HepG2 (cell line): ENCODE results near the gene FBXL13. TPM values are rescaled to one million over a fixed set of nuclear protein-coding genes. Genes with fewer than 3 reads are reported as not detected.

Experiments
- ATAC-seq: fragments of 200-7000 bp; cut with Tn5 transposase; 3 replicates; pipeline ENCODE4 v1.9.1; 2020; ENCODE audit warnings: mild to moderate bottlenecking, moderate library complexity
- BruUV-seq: library from RNA; stranded (reverse); fragments of 400-500 nt; replicated peaks from 2 replicates; lab custom pipeline; 2021; lab: Mats Ljungman, UMichigan
- CTCF ChIA-PET: fragments of 300-600 bp; formaldehyde crosslinking; extraction: SDS; loops from one replicate; lab custom pipeline; 2021; ENCODE audit warnings: low total read pairs, inconsistent platforms, low intra/inter-chr PET ratio; lab: Yijun Ruan, JAX
- POLR2A ChIA-PET: fragments of 350-600 bp; sonication (Branson Sonifier 250); formaldehyde crosslinking; loops from one replicate; lab custom pipeline; 2020; ENCODE audit warnings: antibody characterized with exemption, inconsistent platforms; lab: Yijun Ruan, JAX
- DNase-seq: peaks from one replicate; pipeline ENCODE4 v3.0.0-alpha.2; 2015; ENCODE audit warnings: low spot score
- FAIRE-seq: peaks from 3 replicates; lab custom pipeline; 2011; peaks lifted over from hg19 to GRCh38; lab: Jason Lieb, UNC
- H2AFZ ChIP-seq: one replicate; pipeline ENCODE4 v1.6.1; 2011; ENCODE audit warnings: low read length, inconsistent platforms
- H3K27ac ChIP-seq: fragments of 300-600 bp; 3 replicates; pipeline ENCODE4 v1.8.0; 2011; ENCODE audit warnings: mixed run types, mild to moderate bottlenecking, mixed read lengths, low read length, inconsistent platforms; ENCODE audit not compliant: insufficient read depth; ENCODE audit errors: extremely low read length
- H3K27me3 ChIP-seq, 2 experiments: fragments of 200-600 bp in 1 of 2; 2 replicates in 1 of 2; 3 replicates in 1 of 2; pipeline versions ENCODE4 v1.6.0 to v1.8.0; 2011; ENCODE audit warnings: low read length in 2 of 2, mild to moderate bottlenecking in 2 of 2, moderate library complexity in 2 of 2, inconsistent platforms in 1 of 2; ENCODE audit not compliant: insufficient read depth in 2 of 2, control insufficient read depth in 1 of 2
- H3K36me3 ChIP-seq, 2 experiments: fragments of 200-600 bp in 1 of 2; replicated peaks in 1 of 2; 2 replicates in 1 of 2; 3 replicates in 1 of 2; pipeline versions ENCODE4 v1.5.1 to v1.8.0; 2011; ENCODE audit warnings: low read length in 2 of 2, inconsistent platforms in 1 of 2; ENCODE audit not compliant: insufficient read depth in 2 of 2, control insufficient read depth in 1 of 2
- H3K4me1 ChIP-seq: 2 replicates; pipeline ENCODE4 v1.5.1; 2012; ENCODE audit warnings: low read length, inconsistent platforms; ENCODE audit not compliant: insufficient read depth
- H3K4me2 ChIP-seq: 2 replicates; pipeline ENCODE4 v1.6.0; 2011; ENCODE audit warnings: low read depth, low read length, inconsistent platforms
- H3K4me3 ChIP-seq, 3 experiments: fragments of 200-600 bp in 1 of 3; sonication (generic), shearing (Covaris generic) in 1 of 3; replicated peaks in 1 of 3; 2 replicates each; pipeline ENCODE4 v1.5.1; 2011 to 2016; ENCODE audit warnings: low read length in 3 of 3, inconsistent platforms in 2 of 3, low read depth in 2 of 3, mild to moderate bottlenecking in 2 of 3, control low read depth in 1 of 3, mixed read lengths in 1 of 3; ENCODE audit not compliant: insufficient read depth in 1 of 3
- H3K79me2 ChIP-seq: one replicate; pipeline ENCODE4 v1.6.1; 2011; ENCODE audit warnings: low read length, inconsistent platforms; ENCODE audit not compliant: insufficient read depth
- H3K9ac ChIP-seq: 2 replicates; pipeline ENCODE4 v1.6.0; 2011; ENCODE audit warnings: mild to moderate bottlenecking, low read depth, low read length, inconsistent platforms; ENCODE audit not compliant: insufficient read depth
- H3K9me3 ChIP-seq: 2 replicates; pipeline ENCODE4 v1.5.1; 2012; ENCODE audit warnings: mild to moderate bottlenecking, low read length
- H4K20me1 ChIP-seq: 2 replicates; pipeline ENCODE4 v1.6.0; 2011; ENCODE audit warnings: inconsistent platforms, mild to moderate bottlenecking, low read length, moderate library complexity; ENCODE audit not compliant: insufficient read depth
- ETV5 ChIP-seq: IDR thresholded peaks from 2 replicates; pipeline ENCODE4 v1.6.1; 2018; ENCODE audit warnings: missing biosample characterization, missing genetic modification reagents, inconsistent platforms, borderline replicate concordance
- MIXL1 ChIP-seq: IDR thresholded peaks from 2 replicates; pipeline ENCODE4 v1.6.1; 2016
- NFATC3 ChIP-seq: sonication (generic); formaldehyde crosslinking; IDR thresholded peaks from 2 replicates; pipeline ENCODE4 v1.5.1; 2020; ENCODE audit warnings: mild to moderate bottlenecking, missing genetic modification reagents
- RFXAP ChIP-seq: sonication (generic); formaldehyde crosslinking; IDR thresholded peaks from 2 replicates; pipeline ENCODE4 v1.4.0; 2020; ENCODE audit warnings: missing genetic modification reagents, borderline replicate concordance
- SNAI1 ChIP-seq: sonication (generic); formaldehyde crosslinking; IDR thresholded peaks from 2 replicates; pipeline ENCODE4 v1.5.0; 2020; ENCODE audit warnings: mild to moderate bottlenecking, missing genetic modification reagents, borderline replicate concordance
- ZFP1 ChIP-seq: IDR thresholded peaks from 2 replicates; pipeline ENCODE4 v1.6.1; 2016
- ZNF367 ChIP-seq: sonication (generic); formaldehyde crosslinking; IDR thresholded peaks from 2 replicates; pipeline ENCODE4 v1.4.0; 2020; ENCODE audit warnings: missing genetic modification reagents, borderline replicate concordance
- WGBS: methylation state at CpG from one replicate; pipeline ENCODE4 v1.1.6; 2017; ENCODE audit warnings: low lambda C conversion rate; 5-methylcytosine and 5-hydroxymethylcytosine counted together
- in situ Hi-C: cut with HindIII; loops from 2 replicates; pipeline ENCODE4 v1.10.0; 2017; ENCODE audit warnings: low pct_unique_long_range_greater_than_20kb; ENCODE audit not compliant: extremely low pct_ligation_motif_present
- intact Hi-C: fragments of 100-400 bp; cut with micrococcal nuclease; formaldehyde crosslinking; loops from one replicate; pipeline ENCODE4 v1.10.0; 2022; ENCODE audit not compliant: unreplicated experiment
- polyA plus RNA-seq, 8 experiments: library from polyadenylated mRNA; depleted of rRNA in 3 of 8; stranded (reverse) in 7 of 8; unstranded in 1 of 8; fragments of >200 nt; fragmentation: Illumina TruSeq in 4 of 8; extraction: Trizol in 4 of 8; gene quantifications; 2 replicates each; pipeline versions ENCODE4 v1.2.1 to v1.2.3, GENCODE V29; 2011 to 2016; ENCODE audit warnings: low read depth in 4 of 8, missing spikeins in 1 of 8, mixed read lengths in 1 of 8; ENCODE audit not compliant: insufficient read depth in 1 of 8
- total RNA-seq, 5 experiments: library from RNA; depleted of rRNA; stranded (reverse); fragments of >200 nt; fragmentation: Illumina TruSeq; extraction: Trizol; gene quantifications; 2 replicates each; pipeline ENCODE4 v1.2.3, GENCODE V29; 2016; ENCODE audit warnings: low read depth in 1 of 5
- TF ChIP-seq, protein P1 (sequence below): sonication (generic); formaldehyde crosslinking; IDR thresholded peaks from 2 replicates; pipeline ENCODE4 v1.4.0; 2020; ENCODE audit warnings: mild to moderate bottlenecking, missing genetic modification reagents
- TF ChIP-seq, protein P2 (sequence below): sonication (generic); formaldehyde crosslinking; IDR thresholded peaks from 2 replicates; pipeline ENCODE4 v1.4.0; 2020; ENCODE audit warnings: missing genetic modification reagents, borderline replicate concordance

Gene FBXL13
- total and polyA plus RNA-seq, 2 of the 13 experiments (the other 11 are each of a cell fraction or from before 2014, with no cell fraction given), result 0.24 to 0.77 TPM

DNA sequence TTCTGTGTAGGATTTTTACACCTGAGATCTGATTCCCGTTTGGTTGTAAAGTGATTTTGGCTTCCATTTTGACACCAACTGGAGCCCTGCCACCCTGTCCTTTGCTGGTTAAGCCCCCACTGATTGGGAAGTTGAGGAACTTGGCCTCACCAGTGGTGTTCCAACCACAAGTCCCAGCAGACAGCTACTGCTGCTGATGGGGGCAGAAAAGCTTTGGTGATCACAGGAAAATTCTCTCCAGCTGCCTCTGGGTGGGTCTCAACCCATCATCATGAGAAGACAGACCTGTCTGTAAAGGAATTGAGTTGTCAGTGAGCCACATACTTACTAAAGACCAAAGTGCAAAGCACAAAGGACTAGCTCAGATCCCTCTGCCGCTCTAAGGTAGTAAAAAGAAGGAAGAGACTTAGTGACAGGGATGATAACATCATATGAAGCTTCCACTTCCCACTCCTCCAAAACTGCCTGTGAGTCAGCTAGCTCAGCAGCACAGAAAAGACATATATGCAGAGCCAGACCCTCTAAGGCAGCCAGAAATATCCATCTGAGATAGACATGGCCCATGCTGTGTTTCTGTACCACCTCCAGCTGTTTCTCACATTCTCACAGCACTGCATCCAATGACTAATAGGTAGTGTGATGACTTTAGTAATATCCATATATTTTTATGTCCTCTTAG is 184.2 kb downstream of the FBXL13 start:
- Histone ChIP-seq H3K27ac (no peak overlapping the region), H3K9ac (no peak overlapping the region), H4K20me1 (no peaks in the 10 kb centered on the region), H3K4me1 (peaks cover 22% of the 10 kb centered on the region), H3K4me3 (no peak overlapping the region), H3K79me2 (no peaks in the 10 kb centered on the region), H3K4me2 (no peak overlapping the region), H3K27me3 (no peaks in the 10 kb centered on the region), H3K9me3 (no peaks in the 10 kb centered on the region), H2AFZ (no peak overlapping the region), H3K36me3 (no peaks in the 10 kb centered on the region)
- intact Hi-C loops, result no loop called here
- in situ Hi-C loops, result no loop called here
- WGBS, result 30% methylated on average over 2 of the region's 2 CpGs
- no TSS peak for BruUV-seq
- TF ChIP-seq, protein P1, sequence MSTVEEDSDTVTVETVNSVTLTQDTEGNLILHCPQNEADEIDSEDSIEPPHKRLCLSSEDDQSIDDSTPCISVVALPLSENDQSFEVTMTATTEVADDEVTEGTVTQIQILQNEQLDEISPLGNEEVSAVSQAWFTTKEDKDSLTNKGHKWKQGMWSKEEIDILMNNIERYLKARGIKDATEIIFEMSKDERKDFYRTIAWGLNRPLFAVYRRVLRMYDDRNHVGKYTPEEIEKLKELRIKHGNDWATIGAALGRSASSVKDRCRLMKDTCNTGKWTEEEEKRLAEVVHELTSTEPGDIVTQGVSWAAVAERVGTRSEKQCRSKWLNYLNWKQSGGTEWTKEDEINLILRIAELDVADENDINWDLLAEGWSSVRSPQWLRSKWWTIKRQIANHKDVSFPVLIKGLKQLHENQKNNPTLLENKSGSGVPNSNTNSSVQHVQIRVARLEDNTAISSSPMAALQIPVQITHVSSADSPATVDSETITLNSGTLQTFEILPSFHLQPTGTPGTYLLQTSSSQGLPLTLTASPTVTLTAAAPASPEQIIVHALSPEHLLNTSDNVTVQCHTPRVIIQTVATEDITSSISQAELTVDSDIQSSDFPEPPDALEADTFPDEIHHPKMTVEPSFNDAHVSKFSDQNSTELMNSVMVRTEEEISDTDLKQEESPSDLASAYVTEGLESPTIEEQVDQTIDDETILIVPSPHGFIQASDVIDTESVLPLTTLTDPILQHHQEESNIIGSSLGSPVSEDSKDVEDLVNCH (CRISPR knock-in tag), result no peak
- TF ChIP-seq ZNF367, result no peak
- TF ChIP-seq SNAI1 (CRISPR knock-in tag), result no peak
- ATAC-seq (no peak), FAIRE-seq (no peak), DNase-seq (no peak)
- ChIA-PET POLR2A (interaction anchor here (0.8 kb wide), 1 partner anchor 148 kb away, joined by 3 read pairs; no protein-coding TSS in a partner anchor), CTCF (no interaction called here)

DNA sequence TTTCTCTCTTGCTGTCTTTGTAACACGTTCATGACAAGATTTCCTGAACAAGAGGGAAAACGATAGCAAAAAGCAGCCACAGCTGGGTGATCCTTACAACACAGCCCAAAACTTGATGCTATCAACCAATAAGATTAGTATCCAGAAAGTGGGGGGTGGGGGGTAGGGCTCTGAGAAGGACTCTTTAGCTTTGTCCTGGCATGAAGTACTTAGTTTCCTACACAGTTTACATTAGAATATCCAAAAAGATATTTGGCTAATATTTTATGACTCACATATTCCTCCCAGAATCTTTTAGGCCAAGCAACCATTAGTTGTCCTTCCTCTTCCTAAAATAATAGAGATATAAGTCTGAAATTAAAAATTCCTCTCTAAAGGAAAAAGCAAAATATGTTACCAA is 184.7 kb downstream of the FBXL13 start:
- no peaks in the 10 kb centered on the region for H3K9me3 ChIP-seq
- no peak overlapping the region for H2AFZ ChIP-seq
- no peak for TF ChIP-seq ZFP1 (CRISPR knock-in tag)
- no peak for TF ChIP-seq RFXAP (CRISPR knock-in tag)
- TF ChIP-seq ETV5 (CRISPR knock-in tag), result no peak
- no peak for TF ChIP-seq NFATC3 (CRISPR knock-in tag)
- no peak for TF ChIP-seq MIXL1 (CRISPR knock-in tag)
- TF ChIP-seq, protein P2, sequence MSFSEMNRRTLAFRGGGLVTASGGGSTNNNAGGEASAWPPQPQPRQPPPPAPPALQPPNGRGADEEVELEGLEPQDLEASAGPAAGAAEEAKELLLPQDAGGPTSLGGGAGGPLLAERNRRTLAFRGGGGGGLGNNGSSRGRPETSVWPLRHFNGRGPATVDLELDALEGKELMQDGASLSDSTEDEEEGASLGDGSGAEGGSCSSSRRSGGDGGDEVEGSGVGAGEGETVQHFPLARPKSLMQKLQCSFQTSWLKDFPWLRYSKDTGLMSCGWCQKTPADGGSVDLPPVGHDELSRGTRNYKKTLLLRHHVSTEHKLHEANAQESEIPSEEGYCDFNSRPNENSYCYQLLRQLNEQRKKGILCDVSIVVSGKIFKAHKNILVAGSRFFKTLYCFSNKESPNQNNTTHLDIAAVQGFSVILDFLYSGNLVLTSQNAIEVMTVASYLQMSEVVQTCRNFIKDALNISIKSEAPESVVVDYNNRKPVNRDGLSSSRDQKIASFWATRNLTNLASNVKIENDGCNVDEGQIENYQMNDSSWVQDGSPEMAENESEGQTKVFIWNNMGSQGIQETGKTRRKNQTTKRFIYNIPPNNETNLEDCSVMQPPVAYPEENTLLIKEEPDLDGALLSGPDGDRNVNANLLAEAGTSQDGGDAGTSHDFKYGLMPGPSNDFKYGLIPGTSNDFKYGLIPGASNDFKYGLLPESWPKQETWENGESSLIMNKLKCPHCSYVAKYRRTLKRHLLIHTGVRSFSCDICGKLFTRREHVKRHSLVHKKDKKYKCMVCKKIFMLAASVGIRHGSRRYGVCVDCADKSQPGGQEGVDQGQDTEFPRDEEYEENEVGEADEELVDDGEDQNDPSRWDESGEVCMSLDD (CRISPR knock-in tag), result no peak
- TF ChIP-seq, all 625 proteins: peak for 0
- DNase-seq, result no peak
- Histone ChIP-seq H3K79me2 (no peaks in the 10 kb centered on the region), H3K9ac (no peak overlapping the region), H3K4me2 (no peak overlapping the region), H3K4me1 (peaks cover 22% of the 10 kb centered on the region), H4K20me1 (no peaks in the 10 kb centered on the region), H3K4me3 (no peak overlapping the region), H3K36me3 (no peaks in the 10 kb centered on the region), H3K27me3 (no peaks in the 10 kb centered on the region), H3K27ac (no peak overlapping the region)
- ChIA-PET CTCF (no interaction called here), POLR2A (no interaction called here)
- WGBS, result 78% methylated on average over 2 of the region's 2 CpGs
- no peak for FAIRE-seq
- BruUV-seq, result no TSS peak
- in situ Hi-C loops, result no loop called here
- no peak for ATAC-seq
- intact Hi-C loops, result no loop called here
